B cell (primary cell): ENCODE measurements around the gene ANXA4. TPM values are rescaled to one million over a fixed set of nuclear protein-coding genes. Genes with fewer than 3 reads are reported as not detected.

Source experiments
- ATAC-seq: fragments of 200-7000 bp; cut with Tn5 transposase; one replicate; pipeline ENCODE4 v1.10.0; 2021; ENCODE audit warnings: low read depth, mild to moderate bottlenecking, moderate number of reproducible peaks, moderate library complexity
- CTCF ChIA-PET: fragments of 350-600 bp; sonication (Branson Sonifier 250); formaldehyde crosslinking; loops from one replicate; lab custom pipeline; 2021; ENCODE audit warnings: antibody characterized with exemption, inconsistent platforms; lab: Charles Lee
- POLR2A ChIA-PET: fragments of 350-600 bp; sonication (Branson Sonifier 250); formaldehyde crosslinking; loops from one replicate; lab custom pipeline; 2021; ENCODE audit warnings: antibody characterized with exemption; lab: Charles Lee
- DNase-seq: peaks from one replicate; pipeline ENCODE4 v3.0.0; 2013
- H2AFZ ChIP-seq: 2 replicates; pipeline ENCODE4 v1.6.1; 2012; ENCODE audit warnings: mild to moderate bottlenecking, low read depth, low read length; ENCODE audit not compliant: insufficient read depth, poor library complexity, severe bottlenecking
- H3K27ac ChIP-seq, 2 donors: 1 replicate in 1 of 2; 2 replicates in 1 of 2; pipeline ENCODE4 v1.5.1; 2012 to 2013; ENCODE audit warnings: low read length in 2 of 2, mild to moderate bottlenecking in 2 of 2, moderate library complexity in 1 of 2
- H3K27me3 ChIP-seq, 4 experiments: fragments of 200-600 bp in 1 of 4; sonication (generic) in 1 of 4; replicated peaks in 1 of 4; 1 replicate in 2 of 4; 2 replicates in 2 of 4; pipeline versions ENCODE4 v1.6.1 to v1.7.0; 2013 to 2016; ENCODE audit warnings: low read length in 3 of 4, mild to moderate bottlenecking in 2 of 4, mixed read lengths in 1 of 4, moderate library complexity in 1 of 4; ENCODE audit not compliant: insufficient read depth in 4 of 4, control insufficient read depth in 3 of 4; ENCODE audit errors: control extremely low read depth in 1 of 4
- H3K36me3 ChIP-seq, 2 experiments: replicated peaks in 1 of 2; 1 replicate in 1 of 2; 2 replicates in 1 of 2; pipeline versions ENCODE4 v1.6.1 to v1.7.1; 2013; ENCODE audit warnings: low read length in 1 of 2; ENCODE audit not compliant: insufficient read depth in 2 of 2, control insufficient read depth in 1 of 2; ENCODE audit errors: control extremely low read depth in 1 of 2, extremely low read depth in 1 of 2
- H3K4me1 ChIP-seq, 2 donors: fragments of 200-600 bp in 1 of 2; sonication (generic) in 1 of 2; 1 replicate in 1 of 2; 2 replicates in 1 of 2; pipeline versions ENCODE4 v1.5.1 to v1.6.1; 2013 to 2017; ENCODE audit warnings: low read length in 2 of 2; ENCODE audit not compliant: control insufficient read depth in 2 of 2, insufficient read depth in 2 of 2
- H3K4me2 ChIP-seq: replicated peaks from 2 replicates; pipeline ENCODE3; 2012; ENCODE audit warnings: mild to moderate bottlenecking, low read depth, low read length; ENCODE audit not compliant: poor library complexity, severe bottlenecking
- H3K4me3 ChIP-seq, 5 experiments: fragments of 200-600 bp in 1 of 5; sonication (generic) in 1 of 5; 1 replicate in 3 of 5; 2 replicates in 2 of 5; pipeline versions ENCODE4 v1.5.1 to v1.7.0; 2011 to 2016; ENCODE audit warnings: low read length in 4 of 5, mild to moderate bottlenecking in 4 of 5, low read depth in 2 of 5, control low read depth in 1 of 5, moderate library complexity in 1 of 5; ENCODE audit not compliant: insufficient read depth in 1 of 5; ENCODE audit errors: control extremely low read depth in 1 of 5, extremely low read depth in 1 of 5
- H3K79me2 ChIP-seq: fragments of 200-600 bp; sonication (generic); one replicate; pipeline ENCODE4 v1.6.0; 2016; ENCODE audit warnings: low read length; ENCODE audit not compliant: control insufficient read depth, insufficient read depth
- H3K9ac ChIP-seq: fragments of 200-600 bp; sonication (generic); 2 replicates; pipeline ENCODE4 v1.6.1; 2017; ENCODE audit warnings: mild to moderate bottlenecking, low read length, moderate library complexity
- H3K9me3 ChIP-seq, 3 donors: one replicate each; pipeline versions ENCODE4 v1.6.1 to v1.7.1; 2013; ENCODE audit warnings: low read length in 2 of 3; ENCODE audit not compliant: control insufficient read depth in 2 of 3, insufficient read depth in 1 of 3; ENCODE audit errors: control extremely low read depth in 1 of 3
- H4K20me1 ChIP-seq: 2 replicates; pipeline ENCODE4 v1.6.0; 2012; ENCODE audit warnings: mild to moderate bottlenecking, low read length; ENCODE audit not compliant: insufficient read depth, control insufficient read depth, poor library complexity, severe bottlenecking
- H3K27ac Mint-ChIP-seq: one replicate; pipeline ENCODE4 v1.8.0; 2021; ENCODE audit warnings: mixed read lengths
- H3K27me3 Mint-ChIP-seq: one replicate; pipeline ENCODE4 v1.8.0; 2021; ENCODE audit warnings: mixed read lengths
- H3K4me1 Mint-ChIP-seq: one replicate; pipeline ENCODE4 v1.8.0; 2021; ENCODE audit warnings: mixed read lengths
- H3K4me3 Mint-ChIP-seq: one replicate; pipeline ENCODE4 v1.8.0; 2021; ENCODE audit warnings: mixed read lengths
- H3K9me3 Mint-ChIP-seq: one replicate; pipeline ENCODE4 v1.8.0; 2022; ENCODE audit warnings: mixed read lengths; ENCODE audit not compliant: insufficient read depth
- EZH2 ChIP-seq: IDR thresholded peaks from 2 replicates; pipeline ENCODE4 v1.6.1; 2012; ENCODE audit warnings: borderline replicate concordance, low read depth, mild to moderate bottlenecking, moderate library complexity, low read length; ENCODE audit not compliant: insufficient read depth, poor library complexity, severe bottlenecking
- WGBS: methylation state at CpG from one replicate; pipeline ENCODE4 v1.1.5; 2013; ENCODE audit warnings: missing lambda C conversion rate; ENCODE audit not compliant: insufficient coverage; 5-methylcytosine and 5-hydroxymethylcytosine counted together
- intact Hi-C: fragments of 100-400 bp; cut with micrococcal nuclease; formaldehyde crosslinking; loops from one replicate; pipeline ENCODE4 v1.10.0; 2022
- polyA plus RNA-seq: library from polyadenylated mRNA; depleted of rRNA; stranded (reverse); fragments of >200 nt; gene quantifications from 2 replicates; pipeline ENCODE4 v1.2.3, GENCODE V29; 2012
- total RNA-seq, 2 donors: library from RNA; stranded (reverse); fragments of 120-200 nt in 1 of 2; gene quantifications; 1 replicate in 1 of 2; 2 replicates in 1 of 2; pipeline versions ENCODE4 v1.2.3 to v1.2.4, GENCODE V29; 2013 to 2022
- TF ChIP-seq, protein P1 (sequence below): fragments of 200-600 bp; IDR thresholded peaks from one replicate; pipeline ENCODE4 v1.8.0; 2022; ENCODE audit warnings: antibody characterized with exemption, mild to moderate bottlenecking

ANXA4 gene
- total and polyA plus RNA-seq, 2 donors (not counting 1 experiment from before 2014, with no cell fraction given) = 28.4 to 61.7 TPM

DNA sequence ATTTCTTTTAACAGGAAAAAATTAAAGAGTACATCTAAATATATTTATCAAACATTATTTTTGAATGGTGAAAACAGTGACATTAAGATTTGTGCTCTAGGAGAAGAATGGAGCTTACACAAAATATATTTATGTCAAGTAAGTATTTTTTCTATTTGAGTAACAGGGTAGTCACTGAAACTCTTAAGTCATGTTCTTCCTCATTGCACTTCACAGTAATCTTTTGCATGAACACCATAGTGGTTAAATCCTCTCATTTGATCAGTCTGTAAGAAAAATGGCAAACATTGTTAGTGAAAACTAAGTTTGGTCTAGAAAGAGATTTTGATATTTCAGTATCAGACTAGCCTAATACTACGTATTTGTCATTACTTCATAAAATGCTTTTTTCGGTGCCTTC is 95.6 kb downstream of the ANXA4 start:
- H3K27ac Mint-ChIP-seq = no peak overlapping the region
- peaks cover 29% of the 10 kb centered on the region for H3K4me1 Mint-ChIP-seq
- no peaks in the 10 kb centered on the region for H3K9me3 ChIP-seq
- no peak overlapping the region for H3K4me3 Mint-ChIP-seq
- H3K4me2 ChIP-seq = no peak overlapping the region
- ChIA-PET POLR2A (no interaction called here), CTCF (no interaction called here)
- peaks cover 12% of the 10 kb centered on the region for H4K20me1 ChIP-seq
- DNase-seq (no peak), ATAC-seq (no peak)
- H3K36me3 ChIP-seq = peaks cover 8 to 9% of the 10 kb centered on the region in 2 experiments
- H3K27me3 Mint-ChIP-seq = no peaks in the 10 kb centered on the region
- H3K9ac ChIP-seq = no peak overlapping the region
- TF ChIP-seq, protein P1, sequence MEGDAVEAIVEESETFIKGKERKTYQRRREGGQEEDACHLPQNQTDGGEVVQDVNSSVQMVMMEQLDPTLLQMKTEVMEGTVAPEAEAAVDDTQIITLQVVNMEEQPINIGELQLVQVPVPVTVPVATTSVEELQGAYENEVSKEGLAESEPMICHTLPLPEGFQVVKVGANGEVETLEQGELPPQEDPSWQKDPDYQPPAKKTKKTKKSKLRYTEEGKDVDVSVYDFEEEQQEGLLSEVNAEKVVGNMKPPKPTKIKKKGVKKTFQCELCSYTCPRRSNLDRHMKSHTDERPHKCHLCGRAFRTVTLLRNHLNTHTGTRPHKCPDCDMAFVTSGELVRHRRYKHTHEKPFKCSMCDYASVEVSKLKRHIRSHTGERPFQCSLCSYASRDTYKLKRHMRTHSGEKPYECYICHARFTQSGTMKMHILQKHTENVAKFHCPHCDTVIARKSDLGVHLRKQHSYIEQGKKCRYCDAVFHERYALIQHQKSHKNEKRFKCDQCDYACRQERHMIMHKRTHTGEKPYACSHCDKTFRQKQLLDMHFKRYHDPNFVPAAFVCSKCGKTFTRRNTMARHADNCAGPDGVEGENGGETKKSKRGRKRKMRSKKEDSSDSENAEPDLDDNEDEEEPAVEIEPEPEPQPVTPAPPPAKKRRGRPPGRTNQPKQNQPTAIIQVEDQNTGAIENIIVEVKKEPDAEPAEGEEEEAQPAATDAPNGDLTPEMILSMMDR = no peak
- TF ChIP-seq EZH2 = no peak
- WGBS = no CpG with 5 or more reads among the region's 2 CpGs
- H3K4me1 ChIP-seq = no peaks in the 10 kb centered on the region
- H3K4me3 ChIP-seq = no peak overlapping the region
- H3K79me2 ChIP-seq = peaks cover 39% of the 10 kb centered on the region
- no peaks in the 10 kb centered on the region for H3K9me3 Mint-ChIP-seq
- intact Hi-C loops = no loop called here
- H3K27ac ChIP-seq = no peak overlapping the region
- H2AFZ ChIP-seq = no peak overlapping the region
- H3K27me3 ChIP-seq = no peaks in the 10 kb centered on the region

DNA sequence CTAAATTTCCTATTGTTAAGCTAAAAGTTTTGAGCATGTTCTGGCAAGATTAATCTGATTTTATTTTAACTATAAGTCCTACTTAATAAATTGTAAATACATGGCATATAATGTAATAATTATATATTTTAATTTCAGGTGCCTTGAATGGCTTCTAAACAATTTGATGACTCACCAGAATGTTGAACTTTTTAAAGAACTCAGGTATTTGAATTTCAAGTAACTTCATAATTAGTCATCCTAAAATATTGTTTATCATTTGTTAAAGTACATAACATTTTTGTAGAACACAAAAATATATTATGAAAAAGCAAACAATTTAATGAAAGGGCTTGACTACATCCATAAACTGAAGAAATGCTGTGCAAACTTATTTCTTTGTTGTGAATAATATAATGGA is 102.1 kb downstream of the ANXA4 start:
- no peak for TF ChIP-seq EZH2
- TF ChIP-seq, protein P1 = no peak
- intact Hi-C loops = no loop called here
- Histone ChIP-seq H2AFZ (no peak overlapping the region), H4K20me1 (no peaks in the 10 kb centered on the region), H3K27me3 (no peaks in the 10 kb centered on the region), H3K4me3 (no peak overlapping the region), H3K27ac (no peak overlapping the region), H3K79me2 (no peaks in the 10 kb centered on the region), H3K4me2 (no peak overlapping the region), H3K36me3 (peaks cover 12 to 54% of the 10 kb centered on the region in 2 experiments), H3K9me3 (no peaks in the 10 kb centered on the region), H3K9ac (no peak overlapping the region), H3K4me1 (no peaks in the 10 kb centered on the region)
- Mint-ChIP-seq H3K4me1 (no peaks in the 10 kb centered on the region), H3K27ac (no peak overlapping the region), H3K9me3 (no peaks in the 10 kb centered on the region), H3K4me3 (no peak overlapping the region), H3K27me3 (no peaks in the 10 kb centered on the region)
- CTCF ChIA-PET = no interaction called here
- POLR2A ChIA-PET = no interaction called here
- DNase-seq (no peak), ATAC-seq (no peak)
